Body of pancreas (tissue), 4 donors: Measurements from ENCODE around the gene TPST2.

Source experiments
- POLR2A ChIP-seq, 3 donors: fragments of 450-650 bp; IDR thresholded peaks; one replicate each; pipeline ENCODE4 v1.6.1; 2016; ENCODE audit warnings: antibody characterized with exemption in 3 of 3, mild to moderate bottlenecking in 2 of 3
- TF ChIP-seq, protein P1 (sequence below), 7 experiments: fragments of 450-650 bp in 4 of 7; fragments of 200-600 bp in 3 of 7; sonication (generic) in 3 of 7; IDR thresholded peaks; one replicate each; pipeline ENCODE4 v1.5.1; 2016 to 2019; ENCODE audit warnings: antibody characterized with exemption in 7 of 7

DNA sequence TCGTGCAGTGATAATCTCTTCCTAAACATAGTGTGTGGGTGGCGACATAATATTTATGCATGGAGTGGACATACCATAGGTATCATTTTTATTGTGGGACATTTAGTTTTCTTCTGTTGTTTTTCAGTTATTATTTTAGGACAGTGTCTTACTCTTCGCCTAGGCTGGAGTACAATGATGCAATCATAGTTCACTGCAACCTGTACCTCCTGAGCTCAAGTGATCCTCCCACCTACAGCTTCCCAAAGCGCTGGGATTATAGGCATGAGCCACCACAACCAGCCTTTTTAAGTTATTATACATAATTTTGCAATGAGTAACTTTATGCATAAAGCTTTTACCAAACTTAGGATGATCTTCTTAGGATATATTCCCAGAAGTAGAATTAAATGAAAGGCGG, 103.5 kb downstream of the TPST2 start:
- TF ChIP-seq, protein P1, sequence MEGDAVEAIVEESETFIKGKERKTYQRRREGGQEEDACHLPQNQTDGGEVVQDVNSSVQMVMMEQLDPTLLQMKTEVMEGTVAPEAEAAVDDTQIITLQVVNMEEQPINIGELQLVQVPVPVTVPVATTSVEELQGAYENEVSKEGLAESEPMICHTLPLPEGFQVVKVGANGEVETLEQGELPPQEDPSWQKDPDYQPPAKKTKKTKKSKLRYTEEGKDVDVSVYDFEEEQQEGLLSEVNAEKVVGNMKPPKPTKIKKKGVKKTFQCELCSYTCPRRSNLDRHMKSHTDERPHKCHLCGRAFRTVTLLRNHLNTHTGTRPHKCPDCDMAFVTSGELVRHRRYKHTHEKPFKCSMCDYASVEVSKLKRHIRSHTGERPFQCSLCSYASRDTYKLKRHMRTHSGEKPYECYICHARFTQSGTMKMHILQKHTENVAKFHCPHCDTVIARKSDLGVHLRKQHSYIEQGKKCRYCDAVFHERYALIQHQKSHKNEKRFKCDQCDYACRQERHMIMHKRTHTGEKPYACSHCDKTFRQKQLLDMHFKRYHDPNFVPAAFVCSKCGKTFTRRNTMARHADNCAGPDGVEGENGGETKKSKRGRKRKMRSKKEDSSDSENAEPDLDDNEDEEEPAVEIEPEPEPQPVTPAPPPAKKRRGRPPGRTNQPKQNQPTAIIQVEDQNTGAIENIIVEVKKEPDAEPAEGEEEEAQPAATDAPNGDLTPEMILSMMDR (IDR thresholded peaks at IDR 0.05): no peak
- TF ChIP-seq POLR2A (IDR thresholded peaks at IDR 0.05): no peak
